A549 (cell line): ENCODE data around the gene SPOP. TPM values are rescaled to one million over a fixed set of nuclear protein-coding genes. Genes with fewer than 3 reads are reported as not detected.

Experiments
- ATAC-seq, 2 experiments: fragments of 200-7000 bp in 1 of 2; fragments of >200 bp in 1 of 2; cut with Nextera tagmentation in 1 of 2; cut with Tn5 transposase in 1 of 2; 3 replicates each; pipeline versions ENCODE4 v1.8.0 to v1.9.1; 2018 to 2020; ENCODE audit warnings: mild to moderate bottlenecking in 1 of 2, moderate library complexity in 1 of 2
- CTCF ChIA-PET: fragments of 300-600 bp; sonication (Branson Sonifier 250); formaldehyde crosslinking; extraction: SDS; loops from one replicate; lab custom pipeline; 2021; ENCODE audit warnings: antibody characterized with exemption, inconsistent platforms; lab: Yijun Ruan, JAX
- POLR2A ChIA-PET: fragments of 350-600 bp; formaldehyde crosslinking; extraction: SDS; loops from one replicate; lab custom pipeline; 2021; ENCODE audit warnings: antibody characterized with exemption, inconsistent platforms; lab: Yijun Ruan, JAX
- DNase-seq, 2 experiments: peaks; one replicate each; pipeline versions ENCODE4 v3.0.0 to v3.0.0-alpha.2; 2011 to 2016; ENCODE audit warnings: low read depth in 1 of 2, low spot score in 1 of 2
- FAIRE-seq: peaks from 2 replicates; lab custom pipeline; 2011; peaks lifted over from hg19 to GRCh38; lab: Jason Lieb, UNC
- H3K27ac ChIP-seq, 2 experiments: fragments of >200 bp; sonication (Bioruptor Twin); formaldehyde crosslinking; 3 replicates each; pipeline ENCODE4 v1.5.1; 2016 to 2017
- H3K4me1 ChIP-seq: fragments of >200 bp; sonication (Bioruptor Twin); formaldehyde crosslinking; 3 replicates; pipeline ENCODE4 v1.6.1; 2016
- H3K4me2 ChIP-seq: fragments of >200 bp; sonication (Bioruptor Twin); formaldehyde crosslinking; 3 replicates; pipeline ENCODE4 v1.6.1; 2016
- H3K4me3 ChIP-seq: fragments of >200 bp; sonication (Bioruptor Twin); formaldehyde crosslinking; 3 replicates; pipeline ENCODE4 v1.5.1; 2016
- H3K9me3 ChIP-seq: fragments of >200 bp; sonication (Bioruptor Twin); formaldehyde crosslinking; 3 replicates; pipeline ENCODE4 v1.6.1; 2016
- BHLHE40 ChIP-seq: IDR thresholded peaks from 2 replicates; pipeline ENCODE4 v1.6.1; 2012; ENCODE audit warnings: low read depth, low read length, inconsistent platforms
- E2F6 ChIP-seq: IDR thresholded peaks from 2 replicates; pipeline ENCODE4 v1.6.1; 2012; ENCODE audit warnings: low read depth, borderline replicate concordance
- EHMT2 ChIP-seq: fragments of 200-600 bp; sonication (generic); IDR thresholded peaks from 2 replicates; pipeline ENCODE4 v1.6.1; 2016; ENCODE audit warnings: antibody characterized with exemption, low read depth, mild to moderate bottlenecking, moderate library complexity
- ELK1 ChIP-seq: fragments of 150-350 bp; IDR thresholded peaks from 2 replicates; pipeline ENCODE4 v1.6.1; 2014; ENCODE audit warnings: low read depth, mild to moderate bottlenecking, low read length
- FOXS1 ChIP-seq: fragments of 250-450 bp; sonication (Bioruptor Pico); IDR thresholded peaks from 2 replicates; pipeline ENCODE4 v1.5.0; 2020; ENCODE audit warnings: mild to moderate bottlenecking, moderate library complexity
- HDAC2 ChIP-seq: fragments of 200-600 bp; sonication (generic); IDR thresholded peaks from 2 replicates; pipeline ENCODE4 v1.6.1; 2016
- HOXB13 ChIP-seq: fragments of 250-450 bp; sonication (Bioruptor Pico); IDR thresholded peaks from 2 replicates; pipeline ENCODE4 v1.5.0; 2020; ENCODE audit warnings: low read depth, mild to moderate bottlenecking, moderate library complexity
- HOXB5 ChIP-seq: fragments of 250-450 bp; sonication (Bioruptor Pico); IDR thresholded peaks from 2 replicates; pipeline ENCODE4 v1.5.0; 2020; ENCODE audit warnings: mild to moderate bottlenecking, moderate library complexity
- KDM1A ChIP-seq: fragments of 200-600 bp; sonication (generic); IDR thresholded peaks from 2 replicates; pipeline ENCODE4 v1.6.1; 2016; ENCODE audit warnings: low read depth, mild to moderate bottlenecking
- KDM5A ChIP-seq: fragments of 200-600 bp; sonication (generic); IDR thresholded peaks from 2 replicates; pipeline ENCODE4 v1.6.1; 2016; ENCODE audit warnings: antibody characterized with exemption, mild to moderate bottlenecking
- MYC ChIP-seq: IDR thresholded peaks from 2 replicates; pipeline ENCODE4 v1.6.1; 2012; ENCODE audit warnings: mild to moderate bottlenecking, inconsistent platforms, low read length, improper control_type of control experiment, borderline replicate concordance
- NFE2L2 ChIP-seq: fragments of 150-350 bp; conservative IDR thresholded peaks from 2 replicates; pipeline ENCODE4 v1.6.1; 2014; ENCODE audit warnings: low read length
- NPAS2 ChIP-seq: fragments of 250-450 bp; sonication (Bioruptor Pico); IDR thresholded peaks from 2 replicates; pipeline ENCODE4 v1.8.0; 2022; ENCODE audit warnings: mild to moderate bottlenecking, moderate library complexity, borderline replicate concordance
- POLR2A ChIP-seq: IDR thresholded peaks from 2 replicates; pipeline ENCODE4 v1.6.1; 2012; ENCODE audit warnings: mild to moderate bottlenecking, low read length
- RARB ChIP-seq: fragments of 250-450 bp; sonication (Bioruptor Pico); IDR thresholded peaks from 2 replicates; pipeline ENCODE4 v1.8.0; 2021; ENCODE audit warnings: mild to moderate bottlenecking, moderate library complexity
- REST ChIP-seq: fragments of 200-600 bp; sonication (generic); IDR thresholded peaks from 2 replicates; pipeline ENCODE4 v1.6.1; 2016; ENCODE audit warnings: antibody characterized with exemption, mild to moderate bottlenecking, moderate library complexity
- RNF2 ChIP-seq: fragments of 200-600 bp; sonication (generic); IDR thresholded peaks from 2 replicates; pipeline ENCODE4 v1.6.1; 2016; ENCODE audit warnings: low read depth, mild to moderate bottlenecking, antibody characterized with exemption, moderate library complexity, borderline replicate concordance
- SREBF2 ChIP-seq: fragments of 450-650 bp; IDR thresholded peaks from 2 replicates; pipeline ENCODE4 v1.6.1; 2014; ENCODE audit warnings: mild to moderate bottlenecking, moderate library complexity
- TFCP2L1 ChIP-seq: fragments of 250-450 bp; sonication (Bioruptor Pico); IDR thresholded peaks from 2 replicates; pipeline ENCODE4 v1.5.0; 2021; ENCODE audit warnings: mild to moderate bottlenecking
- TP53 ChIP-seq: fragments of 250-450 bp; sonication (Bioruptor Pico); IDR thresholded peaks from 2 replicates; pipeline ENCODE4 v1.5.0; 2021; ENCODE audit warnings: mild to moderate bottlenecking, moderate library complexity
- ZC3H11A ChIP-seq: fragments of 450-650 bp; IDR thresholded peaks from 2 replicates; pipeline ENCODE4 v1.6.1; 2014; ENCODE audit warnings: antibody characterized with exemption, mild to moderate bottlenecking
- ZNF302 ChIP-seq: fragments of 250-450 bp; sonication (Bioruptor Pico); IDR thresholded peaks from 2 replicates; pipeline ENCODE4 v1.9.0; 2021; ENCODE audit warnings: inconsistent platforms, mild to moderate bottlenecking, moderate library complexity
- WGBS: methylation state at CpG from one replicate; pipeline ENCODE4 v1.1.6; 2017; ENCODE audit errors: missing lambda C conversion rate; 5-methylcytosine and 5-hydroxymethylcytosine counted together
- polyA plus RNA-seq, 4 experiments: library from polyadenylated mRNA; depleted of rRNA in 3 of 4; stranded (reverse); fragments of >200 nt; fragmentation: RNase III in 1 of 4; extraction: RNeasy Plus Mini Kit Qiagen cat#74134 plus additional on column Dnase treatment in 1 of 4; gene quantifications; 2 replicates in 3 of 4; 3 replicates in 1 of 4; pipeline ENCODE4 v1.2.3, GENCODE V29; 2011 to 2017

Gene SPOP
- polyA plus RNA-seq, 2 of the 4 experiments (the other 2 are of a cell fraction), result 49.5 to 57.2 TPM

DNA sequence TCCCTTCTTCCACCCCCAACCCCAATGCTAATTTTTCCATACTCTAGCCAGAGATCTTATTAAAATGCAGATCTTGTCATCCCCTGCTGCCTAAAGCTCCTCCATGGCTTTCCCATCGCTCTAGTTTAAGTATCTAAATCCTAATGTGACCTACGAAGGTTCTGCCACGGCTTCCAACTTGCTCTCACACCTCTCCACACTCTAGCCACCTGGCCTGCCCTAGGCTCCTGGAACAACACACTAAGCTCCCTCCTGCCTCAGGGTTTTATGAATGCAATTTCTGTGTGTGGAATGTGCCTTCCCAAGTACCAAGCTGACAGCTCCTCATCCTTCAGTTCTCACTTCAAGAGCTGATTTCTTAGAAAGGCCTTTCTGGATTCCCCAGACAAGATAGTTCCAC is 85.6 kb downstream of the SPOP start (continued):
- TF ChIP-seq BHLHE40, result no peak
- TF ChIP-seq, all 56 proteins: peak for 0

GRCh38 chr17:49590874-49591273 is 87.0 kb downstream of the SPOP start:
- ATAC-seq (no peak), FAIRE-seq (no peak), DNase-seq (no peak)
- WGBS, result 92% methylated on average over 4 of the region's 4 CpGs
- ChIA-PET POLR2A (interaction anchor here (0.9 kb wide), 1 partner anchor 86 kb away, joined by 5 read pairs; no protein-coding TSS in a partner anchor), CTCF (interaction anchor here (0.7 to 40.8 kb wide), 7 partner anchors 11 to 406 kb away, joined by 3 to 2008 read pairs (median 4); partner anchors contain the start of genes NXPH3 and SLC35B1)
- TF ChIP-seq KDM1A, result peak; percentile 63; the same call in 1 of the 2 replicates
- no peak for TF ChIP-seq REST
- no peak for TF ChIP-seq MYC
- no peak overlapping the region for H3K4me3 ChIP-seq
- no peak overlapping the region for H3K27ac ChIP-seq
- no peaks in the 10 kb centered on the region for H3K9me3 ChIP-seq
- H3K4me1 ChIP-seq, result no peaks in the 10 kb centered on the region
- no peak overlapping the region for H3K4me2 ChIP-seq

DNA sequence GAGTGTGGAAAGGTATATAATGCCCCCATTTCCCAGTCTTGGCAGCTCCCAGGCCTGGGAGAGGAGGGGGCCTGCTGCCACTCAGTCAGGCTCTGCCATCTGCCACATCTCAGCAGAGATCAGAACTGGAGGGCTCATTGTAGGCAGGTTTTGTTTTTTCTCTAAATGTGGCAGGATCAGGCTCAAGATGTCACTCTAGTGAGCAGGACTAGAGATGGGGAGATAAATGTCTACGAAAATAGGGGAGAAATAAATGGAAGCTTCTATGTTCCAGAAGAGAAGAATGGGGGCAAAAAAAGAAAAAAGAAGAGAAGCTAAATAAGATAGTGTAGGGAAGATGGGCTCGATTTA is 88.3 kb downstream of the SPOP start:
- Histone ChIP-seq H3K4me2 (no peak overlapping the region), H3K9me3 (no peaks in the 10 kb centered on the region), H3K27ac (no peak overlapping the region), H3K4me3 (no peak overlapping the region), H3K4me1 (no peaks in the 10 kb centered on the region)
- no peak for FAIRE-seq
- TF ChIP-seq E2F6 (no peak), NPAS2 (CRISPR knock-in tag) (no peak), ZNF302 (CRISPR knock-in tag) (no peak), TFCP2L1 (CRISPR knock-in tag) (no peak), EHMT2 (no peak), SREBF2 (no peak), RARB (no peak), FOXS1 (CRISPR knock-in tag) (no peak), ZC3H11A (no peak), HOXB5 (CRISPR knock-in tag) (no peak), KDM5A (no peak), RNF2 (no peak), HDAC2 (no peak), POLR2A (no peak), NFE2L2 (no peak), BHLHE40 (no peak), TP53 (CRISPR knock-in tag) (no peak), ELK1 (no peak), HOXB13 (CRISPR knock-in tag) (no peak)
- ChIA-PET CTCF (interaction anchor here (0.6 to 40.8 kb wide), 5 partner anchors 14 to 363 kb away, joined by 3 to 2008 read pairs (median 5); partner anchors contain the start of genes NXPH3 and SLC35B1), POLR2A (no interaction called here)
- no peak for DNase-seq
- ATAC-seq, result no peak
- 70% methylated on average over 2 of the region's 2 CpGs for WGBS
